ENCODE data around the gene ERLIN1. TPM values are rescaled to one million over a fixed set of nuclear protein-coding genes. Genes with fewer than 3 reads are reported as not detected.
A peak's percentile ranks its signal among the peaks of the same experiment; 100 is the strongest.

Gene ERLIN1
- total RNA-seq, 1 experiment from 2014 or later: 15.1 TPM

DNA sequence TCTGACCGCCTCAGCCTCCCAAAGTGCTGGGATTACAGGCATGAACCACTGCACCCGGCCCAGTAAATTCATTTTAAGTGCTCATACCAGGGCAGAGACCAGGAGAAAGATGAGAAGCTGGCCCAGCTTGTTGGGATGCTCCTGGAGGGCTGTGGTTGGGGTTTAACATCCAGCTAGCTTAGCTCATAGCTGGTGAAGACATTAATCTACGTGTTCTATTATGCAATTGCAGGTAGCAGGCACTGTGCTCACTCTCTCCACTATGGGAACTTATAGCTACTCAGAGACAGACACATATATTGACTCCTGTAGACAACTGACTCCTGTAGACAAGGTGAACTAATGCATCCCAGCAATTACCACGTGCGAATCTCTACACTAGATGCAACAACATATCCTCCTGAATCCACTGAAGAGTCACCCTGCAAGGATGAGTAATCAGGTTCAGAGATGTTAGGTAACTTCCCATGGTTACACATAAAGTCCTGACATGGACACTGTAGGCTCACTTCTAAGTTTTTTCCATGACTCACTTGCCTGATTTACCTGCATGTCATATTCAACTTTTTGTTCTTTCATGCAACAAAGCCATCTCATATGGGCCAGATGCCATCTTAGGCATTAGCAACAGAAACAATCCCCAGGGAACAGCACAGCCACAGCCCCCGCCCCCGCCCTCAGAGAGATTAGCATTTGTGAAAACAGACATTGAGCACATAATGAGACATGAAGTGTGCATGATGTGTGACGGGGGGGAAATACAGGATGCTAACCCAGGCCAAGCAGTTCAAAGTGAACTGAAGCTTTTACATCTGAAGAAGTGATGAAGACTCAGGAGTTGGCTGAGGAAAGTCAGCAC lies 37.2 kb downstream of the ERLIN1 start:
- Histone ChIP-seq H3K27me3 (ENCODE audit: low read length) (no peaks in the 10 kb centered on the region), H3K27ac (ENCODE audit: low read length) (peak overlapping the region; percentile 88), H3K9ac (ENCODE audit: low read length) (peak overlapping the region; percentile 38; the same call in 1 of the 2 replicates), H3K4me1 (ENCODE audit: insufficient read depth, low read length) (peaks cover 30% of the 10 kb centered on the region), H2AFZ (ENCODE audit: low read length) (no peak overlapping the region), H3F3A (ENCODE audit: low read length, unreplicated experiment) (no peaks in the 10 kb centered on the region), H3K9me2 (replicated peaks; ENCODE audit: low read length) (no peaks in the 10 kb centered on the region), H3K36me3 (ENCODE audit: low read depth, low read length) (peaks cover 25% of the 10 kb centered on the region), H3K79me2 (ENCODE audit: low read length) (no peaks in the 10 kb centered on the region), H3K9me3 (ENCODE audit: low read length) (no peaks in the 10 kb centered on the region), H3K4me3 (ENCODE audit: low read length) (no peak overlapping the region), H4K20me1 (ENCODE audit: low read length) (no peaks in the 10 kb centered on the region), H3K4me2 (ENCODE audit: low read length) (peak overlapping the region; percentile 52)
- DNase-seq (peak; percentile 91), ATAC-seq (peak; percentile 88)
- BruUV-seq (replicated peaks): no TSS peak
- TF ChIP-seq EZH2 (IDR thresholded peaks at IDR 0.05; ENCODE audit: low read length, unreplicated experiment) (no peak), EZH2phosphoT487 (IDR thresholded peaks at IDR 0.05; ENCODE audit: borderline replicate concordance, low read length) (no peak), CTCF (conservative IDR thresholded peaks at IDR 0.05; ENCODE audit: low read depth, low read length) (no peak)
- intact Hi-C loops (cut with micrococcal nuclease): no loop called here
- ChIA-PET POLR2A (ENCODE audit: unreplicated experiment) (no interaction called here), CTCF (no interaction called here)

DNA sequence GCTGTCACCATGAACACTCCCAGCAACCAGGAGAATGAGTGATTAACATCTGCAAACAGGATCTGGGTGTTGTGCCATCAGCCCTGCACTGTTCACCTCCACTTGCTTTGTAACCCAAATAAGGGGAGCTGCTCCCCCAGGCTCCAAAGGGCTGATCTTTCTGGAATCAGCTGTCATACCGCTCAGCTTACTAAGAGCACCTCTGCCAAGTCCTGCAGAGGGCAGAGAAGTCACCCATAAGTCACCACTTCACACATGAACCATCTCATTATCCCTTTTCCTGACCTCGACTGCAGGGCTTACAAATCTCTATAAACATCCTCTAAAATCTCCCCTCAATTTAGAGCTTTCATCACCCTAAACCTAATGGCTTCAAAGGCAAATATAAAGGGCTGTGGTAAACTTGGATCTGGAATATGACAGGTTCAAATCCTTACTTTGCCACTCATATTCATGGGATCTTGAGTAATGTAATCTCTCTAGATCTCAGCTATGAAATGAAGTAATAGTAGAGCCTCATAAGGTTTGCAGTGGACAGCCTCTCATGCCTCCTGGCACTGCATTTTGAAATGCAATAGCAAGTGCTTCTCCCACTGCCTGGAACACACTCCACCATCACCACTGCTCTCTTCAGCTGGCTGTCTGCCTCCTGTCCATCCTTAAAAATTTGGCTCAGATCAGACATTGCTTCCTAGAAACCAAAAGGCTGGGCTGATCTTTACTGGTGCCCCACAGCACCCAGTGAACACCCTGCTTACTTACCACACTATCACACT lies 38.8 kb downstream of the ERLIN1 start:
- Histone ChIP-seq H3K36me3 (ENCODE audit: low read depth, low read length) (peaks cover 16% of the 10 kb centered on the region), H3F3A (ENCODE audit: low read length, unreplicated experiment) (no peaks in the 10 kb centered on the region), H3K27ac (ENCODE audit: low read length) (no peak overlapping the region), H3K4me3 (ENCODE audit: low read length) (no peak overlapping the region), H3K9me2 (replicated peaks; ENCODE audit: low read length) (no peaks in the 10 kb centered on the region), H3K4me1 (ENCODE audit: insufficient read depth, low read length) (peaks cover 22% of the 10 kb centered on the region), H3K79me2 (ENCODE audit: low read length) (no peaks in the 10 kb centered on the region), H3K4me2 (ENCODE audit: low read length) (no peak overlapping the region), H3K9me3 (ENCODE audit: low read length) (no peaks in the 10 kb centered on the region), H3K9ac (ENCODE audit: low read length) (no peak overlapping the region), H4K20me1 (ENCODE audit: low read length) (no peaks in the 10 kb centered on the region), H3K27me3 (ENCODE audit: low read length) (no peaks in the 10 kb centered on the region), H2AFZ (ENCODE audit: low read length) (no peak overlapping the region)
- ChIA-PET POLR2A (ENCODE audit: unreplicated experiment) (no interaction called here), CTCF (no interaction called here)
- intact Hi-C loops (cut with micrococcal nuclease): no loop called here
- ATAC-seq (no peak), DNase-seq (peak; percentile 6)
- no TSS peak for BruUV-seq (replicated peaks)
- TF ChIP-seq EZH2phosphoT487 (IDR thresholded peaks at IDR 0.05; ENCODE audit: borderline replicate concordance, low read length): no peak
- no peak for TF ChIP-seq CTCF (conservative IDR thresholded peaks at IDR 0.05; ENCODE audit: low read depth, low read length)
- no peak for TF ChIP-seq EZH2 (IDR thresholded peaks at IDR 0.05; ENCODE audit: low read length, unreplicated experiment)
